HepG2 (cell line): ENCODE data around the gene ST6GALNAC4. TPM values are rescaled to one million over a fixed set of nuclear protein-coding genes. Genes with fewer than 3 reads are reported as not detected.

Source experiments
- CCDC6 ChIP-seq: sonication (generic); formaldehyde crosslinking; IDR thresholded peaks from 2 replicates; pipeline ENCODE4 v1.8.1; 2022; ENCODE audit warnings: mild to moderate bottlenecking, missing genetic modification reagents, moderate library complexity
- ISL2 ChIP-seq: sonication (generic); formaldehyde crosslinking; IDR thresholded peaks from 2 replicates; pipeline ENCODE4 v1.5.0; 2020; ENCODE audit warnings: missing genetic modification reagents
- MAF1 ChIP-seq: sonication (generic); formaldehyde crosslinking; IDR thresholded peaks from 2 replicates; pipeline ENCODE4 v1.5.0; 2020; ENCODE audit warnings: missing genetic modification reagents, borderline replicate concordance
- MTF2 ChIP-seq: sonication (generic); formaldehyde crosslinking; IDR thresholded peaks from 2 replicates; pipeline ENCODE4 v1.5.0; 2020; ENCODE audit warnings: missing genetic modification reagents, borderline replicate concordance
- MXD4 ChIP-seq: IDR thresholded peaks from 2 replicates; pipeline ENCODE4 v1.6.1; 2016; ENCODE audit warnings: mild to moderate bottlenecking, missing biosample characterization, missing genetic modification reagents
- RARG ChIP-seq: sonication (generic); formaldehyde crosslinking; IDR thresholded peaks from 2 replicates; pipeline ENCODE4 v1.4.0; 2020; ENCODE audit warnings: low read depth, mild to moderate bottlenecking, missing genetic modification reagents
- REPIN1 ChIP-seq: sonication (generic); formaldehyde crosslinking; IDR thresholded peaks from 2 replicates; pipeline ENCODE4 v1.8.0; 2022; ENCODE audit warnings: missing genetic modification reagents, low read depth, mild to moderate bottlenecking, borderline replicate concordance
- TBP ChIP-seq: sonication (generic); formaldehyde crosslinking; IDR thresholded peaks from 2 replicates; pipeline ENCODE4 v1.5.0; 2020; ENCODE audit warnings: missing genetic modification reagents
- THAP11 ChIP-seq: IDR thresholded peaks from 2 replicates; pipeline ENCODE4 v1.6.1; 2016; ENCODE audit warnings: missing biosample characterization, missing genetic modification reagents
- ZBTB20 ChIP-seq: sonication (generic); formaldehyde crosslinking; IDR thresholded peaks from 2 replicates; pipeline ENCODE4 v1.8.1; 2023; ENCODE audit warnings: missing genetic modification reagents, low read depth, mild to moderate bottlenecking, borderline replicate concordance
- ZNF263 ChIP-seq: sonication (generic); formaldehyde crosslinking; IDR thresholded peaks from 2 replicates; pipeline ENCODE4 v1.4.0; 2020; ENCODE audit warnings: missing genetic modification reagents
- ZNF546 ChIP-seq: sonication (generic); formaldehyde crosslinking; conservative IDR thresholded peaks from 2 replicates; pipeline ENCODE4 v1.8.1; 2023; ENCODE audit warnings: mild to moderate bottlenecking, missing genetic modification reagents
- polyA plus RNA-seq, 8 experiments: library from polyadenylated mRNA; depleted of rRNA in 3 of 8; stranded (reverse) in 7 of 8; unstranded in 1 of 8; fragments of >200 nt; fragmentation: Illumina TruSeq in 4 of 8; extraction: Trizol in 4 of 8; gene quantifications; 2 replicates each; pipeline versions ENCODE4 v1.2.1 to v1.2.3, GENCODE V29; 2011 to 2016; ENCODE audit warnings: low read depth in 4 of 8, missing spikeins in 1 of 8, mixed read lengths in 1 of 8; ENCODE audit not compliant: insufficient read depth in 1 of 8
- total RNA-seq, 5 experiments: library from RNA; depleted of rRNA; stranded (reverse); fragments of >200 nt; fragmentation: Illumina TruSeq; extraction: Trizol; gene quantifications; 2 replicates each; pipeline ENCODE4 v1.2.3, GENCODE V29; 2016; ENCODE audit warnings: low read depth in 1 of 5
- TF ChIP-seq, protein P1 (sequence below): sonication (generic); formaldehyde crosslinking; IDR thresholded peaks from 2 replicates; pipeline ENCODE4 v1.4.0; 2020; ENCODE audit warnings: missing genetic modification reagents
- TF ChIP-seq, protein P2 (sequence below): IDR thresholded peaks from 2 replicates; pipeline ENCODE4 v1.6.1; 2016
- TF ChIP-seq, protein P3 (sequence below): conservative IDR thresholded peaks from 2 replicates; pipeline ENCODE4 v1.6.1; 2018; ENCODE audit warnings: missing genetic modification reagents
- TF ChIP-seq, protein P4 (sequence below): IDR thresholded peaks from 2 replicates; pipeline ENCODE4 v1.6.1; 2018; ENCODE audit warnings: missing genetic modification reagents
- TF ChIP-seq, protein P5 (sequence below): IDR thresholded peaks from 2 replicates; pipeline ENCODE4 v1.6.1; 2016; ENCODE audit warnings: missing compliant biosample characterization, missing genetic modification reagents, borderline replicate concordance
- TF ChIP-seq, protein P6 (sequence below): fragments of 450-650 bp; IDR thresholded peaks from 2 replicates; pipeline ENCODE4 v1.6.1; 2017

ST6GALNAC4 gene
- total and polyA plus RNA-seq, 2 of the 13 experiments (the other 11 are each of a cell fraction or from before 2014, with no cell fraction given) = 18.8 to 27.7 TPM

DNA sequence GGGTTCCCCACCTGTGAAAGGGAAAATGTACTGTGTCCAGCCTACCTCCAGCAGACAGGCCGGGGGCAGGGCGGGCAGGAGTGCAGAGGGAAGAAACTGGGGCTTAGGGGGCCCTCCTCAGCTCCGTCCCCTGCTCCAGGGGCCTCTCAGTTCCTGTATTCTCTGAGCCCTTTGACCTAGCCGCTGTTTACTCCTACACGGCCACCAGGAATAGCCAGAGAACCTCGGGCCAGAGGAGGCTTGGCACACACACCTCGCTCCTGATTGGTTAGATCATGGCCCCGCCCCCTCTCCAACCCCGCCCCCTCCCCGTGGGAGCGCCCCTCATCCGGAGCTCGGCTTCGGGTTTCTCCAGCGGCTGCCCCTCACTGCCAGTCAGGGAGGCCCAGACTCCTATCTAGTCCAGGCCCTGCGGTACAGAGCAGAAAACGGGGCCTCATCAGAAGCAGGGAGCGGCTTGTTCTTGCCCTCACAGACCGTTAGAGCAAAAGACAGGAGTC lies 19.6 kb downstream of the ST6GALNAC4 start (continued):
- TF ChIP-seq, protein P1, sequence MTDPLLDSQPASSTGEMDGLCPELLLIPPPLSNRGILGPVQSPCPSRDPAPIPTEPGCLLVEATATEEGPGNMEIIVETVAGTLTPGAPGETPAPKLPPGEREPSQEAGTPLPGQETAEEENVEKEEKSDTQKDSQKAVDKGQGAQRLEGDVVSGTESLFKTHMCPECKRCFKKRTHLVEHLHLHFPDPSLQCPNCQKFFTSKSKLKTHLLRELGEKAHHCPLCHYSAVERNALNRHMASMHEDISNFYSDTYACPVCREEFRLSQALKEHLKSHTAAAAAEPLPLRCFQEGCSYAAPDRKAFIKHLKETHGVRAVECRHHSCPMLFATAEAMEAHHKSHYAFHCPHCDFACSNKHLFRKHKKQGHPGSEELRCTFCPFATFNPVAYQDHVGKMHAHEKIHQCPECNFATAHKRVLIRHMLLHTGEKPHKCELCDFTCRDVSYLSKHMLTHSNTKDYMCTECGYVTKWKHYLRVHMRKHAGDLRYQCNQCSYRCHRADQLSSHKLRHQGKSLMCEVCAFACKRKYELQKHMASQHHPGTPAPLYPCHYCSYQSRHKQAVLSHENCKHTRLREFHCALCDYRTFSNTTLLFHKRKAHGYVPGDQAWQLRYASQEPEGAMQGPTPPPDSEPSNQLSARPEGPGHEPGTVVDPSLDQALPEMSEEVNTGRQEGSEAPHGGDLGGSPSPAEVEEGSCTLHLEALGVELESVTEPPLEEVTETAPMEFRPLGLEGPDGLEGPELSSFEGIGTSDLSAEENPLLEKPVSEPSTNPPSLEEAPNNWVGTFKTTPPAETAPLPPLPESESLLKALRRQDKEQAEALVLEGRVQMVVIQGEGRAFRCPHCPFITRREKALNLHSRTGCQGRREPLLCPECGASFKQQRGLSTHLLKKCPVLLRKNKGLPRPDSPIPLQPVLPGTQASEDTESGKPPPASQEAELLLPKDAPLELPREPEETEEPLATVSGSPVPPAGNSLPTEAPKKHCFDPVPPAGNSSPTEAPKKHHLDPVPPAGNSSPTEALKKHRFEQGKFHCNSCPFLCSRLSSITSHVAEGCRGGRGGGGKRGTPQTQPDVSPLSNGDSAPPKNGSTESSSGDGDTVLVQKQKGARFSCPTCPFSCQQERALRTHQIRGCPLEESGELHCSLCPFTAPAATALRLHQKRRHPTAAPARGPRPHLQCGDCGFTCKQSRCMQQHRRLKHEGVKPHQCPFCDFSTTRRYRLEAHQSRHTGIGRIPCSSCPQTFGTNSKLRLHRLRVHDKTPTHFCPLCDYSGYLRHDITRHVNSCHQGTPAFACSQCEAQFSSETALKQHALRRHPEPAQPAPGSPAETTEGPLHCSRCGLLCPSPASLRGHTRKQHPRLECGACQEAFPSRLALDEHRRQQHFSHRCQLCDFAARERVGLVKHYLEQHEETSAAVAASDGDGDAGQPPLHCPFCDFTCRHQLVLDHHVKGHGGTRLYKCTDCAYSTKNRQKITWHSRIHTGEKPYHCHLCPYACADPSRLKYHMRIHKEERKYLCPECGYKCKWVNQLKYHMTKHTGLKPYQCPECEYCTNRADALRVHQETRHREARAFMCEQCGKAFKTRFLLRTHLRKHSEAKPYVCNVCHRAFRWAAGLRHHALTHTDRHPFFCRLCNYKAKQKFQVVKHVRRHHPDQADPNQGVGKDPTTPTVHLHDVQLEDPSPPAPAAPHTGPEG (CRISPR knock-in tag) = no peak
- no peak for TF ChIP-seq RARG (CRISPR knock-in tag)
- no peak for TF ChIP-seq ZNF546 (CRISPR knock-in tag)
- TF ChIP-seq CCDC6 (CRISPR knock-in tag) = no peak
- TF ChIP-seq MXD4 = peak; percentile 31; the same call in 1 of the 2 replicates
- TF ChIP-seq TBP = no peak
- TF ChIP-seq MAF1 (CRISPR knock-in tag) = no peak
- TF ChIP-seq, protein P2, sequence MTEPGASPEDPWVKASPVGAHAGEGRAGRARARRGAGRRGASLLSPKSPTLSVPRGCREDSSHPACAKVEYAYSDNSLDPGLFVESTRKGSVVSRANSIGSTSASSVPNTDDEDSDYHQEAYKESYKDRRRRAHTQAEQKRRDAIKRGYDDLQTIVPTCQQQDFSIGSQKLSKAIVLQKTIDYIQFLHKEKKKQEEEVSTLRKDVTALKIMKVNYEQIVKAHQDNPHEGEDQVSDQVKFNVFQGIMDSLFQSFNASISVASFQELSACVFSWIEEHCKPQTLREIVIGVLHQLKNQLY = 0 out of 2 replicates have a peak, but pooled peaks have one; percentile 43
- TF ChIP-seq ZBTB20 (CRISPR knock-in tag) = no peak
- TF ChIP-seq, protein P3, sequence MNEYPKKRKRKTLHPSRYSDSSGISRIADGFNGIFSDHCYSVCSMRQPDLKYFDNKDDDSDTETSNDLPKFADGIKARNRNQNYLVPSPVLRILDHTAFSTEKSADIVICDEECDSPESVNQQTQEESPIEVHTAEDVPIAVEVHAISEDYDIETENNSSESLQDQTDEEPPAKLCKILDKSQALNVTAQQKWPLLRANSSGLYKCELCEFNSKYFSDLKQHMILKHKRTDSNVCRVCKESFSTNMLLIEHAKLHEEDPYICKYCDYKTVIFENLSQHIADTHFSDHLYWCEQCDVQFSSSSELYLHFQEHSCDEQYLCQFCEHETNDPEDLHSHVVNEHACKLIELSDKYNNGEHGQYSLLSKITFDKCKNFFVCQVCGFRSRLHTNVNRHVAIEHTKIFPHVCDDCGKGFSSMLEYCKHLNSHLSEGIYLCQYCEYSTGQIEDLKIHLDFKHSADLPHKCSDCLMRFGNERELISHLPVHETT (CRISPR knock-in tag) = no peak
- TF ChIP-seq ZNF263 (CRISPR knock-in tag) = no peak
- TF ChIP-seq, protein P4, sequence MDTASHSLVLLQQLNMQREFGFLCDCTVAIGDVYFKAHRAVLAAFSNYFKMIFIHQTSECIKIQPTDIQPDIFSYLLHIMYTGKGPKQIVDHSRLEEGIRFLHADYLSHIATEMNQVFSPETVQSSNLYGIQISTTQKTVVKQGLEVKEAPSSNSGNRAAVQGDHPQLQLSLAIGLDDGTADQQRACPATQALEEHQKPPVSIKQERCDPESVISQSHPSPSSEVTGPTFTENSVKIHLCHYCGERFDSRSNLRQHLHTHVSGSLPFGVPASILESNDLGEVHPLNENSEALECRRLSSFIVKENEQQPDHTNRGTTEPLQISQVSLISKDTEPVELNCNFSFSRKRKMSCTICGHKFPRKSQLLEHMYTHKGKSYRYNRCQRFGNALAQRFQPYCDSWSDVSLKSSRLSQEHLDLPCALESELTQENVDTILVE (CRISPR knock-in tag) = no peak
- TF ChIP-seq, protein P5, sequence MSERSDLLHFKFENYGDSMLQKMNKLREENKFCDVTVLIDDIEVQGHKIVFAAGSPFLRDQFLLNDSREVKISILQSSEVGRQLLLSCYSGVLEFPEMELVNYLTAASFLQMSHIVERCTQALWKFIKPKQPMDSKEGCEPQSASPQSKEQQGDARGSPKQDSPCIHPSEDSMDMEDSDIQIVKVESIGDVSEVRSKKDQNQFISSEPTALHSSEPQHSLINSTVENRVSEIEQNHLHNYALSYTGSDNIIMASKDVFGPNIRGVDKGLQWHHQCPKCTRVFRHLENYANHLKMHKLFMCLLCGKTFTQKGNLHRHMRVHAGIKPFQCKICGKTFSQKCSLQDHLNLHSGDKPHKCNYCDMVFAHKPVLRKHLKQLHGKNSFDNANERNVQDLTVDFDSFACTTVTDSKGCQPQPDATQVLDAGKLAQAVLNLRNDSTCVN = no peak; the same call in 1 of the 2 replicates
- TF ChIP-seq, protein P6, sequence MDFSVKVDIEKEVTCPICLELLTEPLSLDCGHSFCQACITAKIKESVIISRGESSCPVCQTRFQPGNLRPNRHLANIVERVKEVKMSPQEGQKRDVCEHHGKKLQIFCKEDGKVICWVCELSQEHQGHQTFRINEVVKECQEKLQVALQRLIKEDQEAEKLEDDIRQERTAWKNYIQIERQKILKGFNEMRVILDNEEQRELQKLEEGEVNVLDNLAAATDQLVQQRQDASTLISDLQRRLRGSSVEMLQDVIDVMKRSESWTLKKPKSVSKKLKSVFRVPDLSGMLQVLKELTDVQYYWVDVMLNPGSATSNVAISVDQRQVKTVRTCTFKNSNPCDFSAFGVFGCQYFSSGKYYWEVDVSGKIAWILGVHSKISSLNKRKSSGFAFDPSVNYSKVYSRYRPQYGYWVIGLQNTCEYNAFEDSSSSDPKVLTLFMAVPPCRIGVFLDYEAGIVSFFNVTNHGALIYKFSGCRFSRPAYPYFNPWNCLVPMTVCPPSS = no peak
- peak; percentile 64 for TF ChIP-seq THAP11
- TF ChIP-seq REPIN1 = no peak
- TF ChIP-seq MTF2 (CRISPR knock-in tag) = no peak
- peak; percentile 12; the same call in 1 of the 2 replicates for TF ChIP-seq ISL2 (CRISPR knock-in tag)
